ENCODE results near the gene UACA.

DNA sequence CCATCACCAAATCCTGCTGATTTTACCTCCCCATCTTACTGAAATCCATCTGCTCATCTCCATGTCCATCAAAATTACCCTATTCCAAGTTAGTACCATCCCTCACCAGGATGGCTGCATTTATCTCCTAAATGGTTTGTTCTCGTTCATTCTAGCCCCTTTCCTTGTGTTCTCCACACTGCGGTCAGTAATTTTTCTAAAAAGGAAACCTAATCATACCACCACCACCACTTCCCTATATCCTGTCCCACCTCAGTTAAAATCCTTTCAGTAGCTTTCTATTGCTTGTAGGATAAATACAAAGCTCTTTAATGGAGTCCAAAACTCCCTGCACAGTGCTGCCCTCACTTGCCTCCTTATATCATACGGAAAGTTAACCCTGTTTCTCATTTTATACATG, 51.1 kb downstream of the UACA start:
- TF ChIP-seq, protein P1, sequence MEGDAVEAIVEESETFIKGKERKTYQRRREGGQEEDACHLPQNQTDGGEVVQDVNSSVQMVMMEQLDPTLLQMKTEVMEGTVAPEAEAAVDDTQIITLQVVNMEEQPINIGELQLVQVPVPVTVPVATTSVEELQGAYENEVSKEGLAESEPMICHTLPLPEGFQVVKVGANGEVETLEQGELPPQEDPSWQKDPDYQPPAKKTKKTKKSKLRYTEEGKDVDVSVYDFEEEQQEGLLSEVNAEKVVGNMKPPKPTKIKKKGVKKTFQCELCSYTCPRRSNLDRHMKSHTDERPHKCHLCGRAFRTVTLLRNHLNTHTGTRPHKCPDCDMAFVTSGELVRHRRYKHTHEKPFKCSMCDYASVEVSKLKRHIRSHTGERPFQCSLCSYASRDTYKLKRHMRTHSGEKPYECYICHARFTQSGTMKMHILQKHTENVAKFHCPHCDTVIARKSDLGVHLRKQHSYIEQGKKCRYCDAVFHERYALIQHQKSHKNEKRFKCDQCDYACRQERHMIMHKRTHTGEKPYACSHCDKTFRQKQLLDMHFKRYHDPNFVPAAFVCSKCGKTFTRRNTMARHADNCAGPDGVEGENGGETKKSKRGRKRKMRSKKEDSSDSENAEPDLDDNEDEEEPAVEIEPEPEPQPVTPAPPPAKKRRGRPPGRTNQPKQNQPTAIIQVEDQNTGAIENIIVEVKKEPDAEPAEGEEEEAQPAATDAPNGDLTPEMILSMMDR (IDR thresholded peaks at IDR 0.05), result no peak
- no peak for TF ChIP-seq POLR2A (IDR thresholded peaks at IDR 0.05)

Data from thyroid gland (tissue), 4 donors.